GM19351 (cell line): Measurements from ENCODE around the gene MAST1.

Experiments
- ATAC-seq: cut with Tn5 transposase; IDR thresholded peaks from one replicate; pipeline ENCODE4 v1.9.1; 2021; ENCODE audit warnings: mild to moderate bottlenecking, moderate library complexity; ENCODE audit not compliant: unreplicated experiment

Gene MAST1

GRCh38 chr19:12867120-12868099 is 29.1 kb downstream of the MAST1 start:
- ATAC-seq: no peak

- ATAC-seq: no peak
Observed at GRCh38 chr19:12868540-12869112, 30.3 kb downstream of the MAST1 start.

- no peak for ATAC-seq
Observed at GRCh38 chr19:12871681-12872080, 33.4 kb downstream of the MAST1 start.

- no peak for ATAC-seq
Observed at GRCh38 chr19:12872255-12872654, 33.9 kb downstream of the MAST1 start.

GRCh38 chr19:12872941-12873890 is 34.9 kb downstream of the MAST1 start:
- no peak for ATAC-seq

- ATAC-seq: no peak
Observed at GRCh38 chr19:12873891-12874745, 35.8 kb downstream of the MAST1 start.

GRCh38 chr19:12875086-12875485 is 36.8 kb downstream of the MAST1 start:
- ATAC-seq: no peak

- ATAC-seq: no peak
Observed at GRCh38 chr19:12880551-12881171, 42.3 kb downstream of the MAST1 start.

GRCh38 chr19:12881172-12881808 is 43.0 kb downstream of the MAST1 start, which contains the start of gene DNASE2:
DNASE2 (minus strand) TSS chr19:12881449; CDS start chr19:12881375, 74 bp downstream.
- peak; percentile 75 for ATAC-seq

- ATAC-seq: no peak
Observed at GRCh38 chr19:12882589-12882988, 44.3 kb downstream of the MAST1 start.

GRCh38 chr19:12884202-12884601 is 45.9 kb downstream of the MAST1 start:
- ATAC-seq: no peak

- no peak for ATAC-seq
Observed at GRCh38 chr19:12884627-12884925, 46.3 kb downstream of the MAST1 start.

- peak; percentile 43 for ATAC-seq
Observed at GRCh38 chr19:12884926-12885748, 46.8 kb downstream of the MAST1 start.

- no peak for ATAC-seq
Observed at GRCh38 chr19:12885749-12886650, 47.7 kb downstream of the MAST1 start.

GRCh38 chr19:12886651-12886968 is 48.3 kb downstream of the MAST1 start:
- no peak for ATAC-seq

- no peak for ATAC-seq
Observed at GRCh38 chr19:12886969-12887747, 48.8 kb downstream of the MAST1 start, which contains the start of gene KLF1. KLF1 (minus strand) TSS chr19:12887201; CDS start chr19:12887140, 61 bp downstream.
